Panc1 (cell line): ENCODE data around the gene SULT2B1.

Experiments used
- POLR2AphosphoS5 ChIP-seq: IDR thresholded peaks from 2 replicates; pipeline ENCODE4 v1.6.1; 2012; ENCODE audit warnings: mild to moderate bottlenecking, low read depth, low read length, moderate library complexity
- REST ChIP-seq, 2 experiments: IDR thresholded peaks; 2 replicates each; pipeline ENCODE4 v1.6.1; 2011 to 2012; ENCODE audit warnings: low read depth in 2 of 2, control low read depth in 1 of 2, low read length in 1 of 2, mild to moderate bottlenecking in 1 of 2, moderate library complexity in 1 of 2; ENCODE audit not compliant: insufficient read depth in 1 of 2
- TCF7L2 ChIP-seq: IDR thresholded peaks from 2 replicates; pipeline ENCODE4 v1.6.1; 2011; ENCODE audit warnings: mild to moderate bottlenecking, low read depth, low read length, inconsistent platforms
- TF ChIP-seq, protein P1 (sequence below): fragments of 450-650 bp; IDR thresholded peaks from 2 replicates; pipeline ENCODE4 v1.5.1; 2017; ENCODE audit warnings: mild to moderate bottlenecking

- TF ChIP-seq, protein P1, sequence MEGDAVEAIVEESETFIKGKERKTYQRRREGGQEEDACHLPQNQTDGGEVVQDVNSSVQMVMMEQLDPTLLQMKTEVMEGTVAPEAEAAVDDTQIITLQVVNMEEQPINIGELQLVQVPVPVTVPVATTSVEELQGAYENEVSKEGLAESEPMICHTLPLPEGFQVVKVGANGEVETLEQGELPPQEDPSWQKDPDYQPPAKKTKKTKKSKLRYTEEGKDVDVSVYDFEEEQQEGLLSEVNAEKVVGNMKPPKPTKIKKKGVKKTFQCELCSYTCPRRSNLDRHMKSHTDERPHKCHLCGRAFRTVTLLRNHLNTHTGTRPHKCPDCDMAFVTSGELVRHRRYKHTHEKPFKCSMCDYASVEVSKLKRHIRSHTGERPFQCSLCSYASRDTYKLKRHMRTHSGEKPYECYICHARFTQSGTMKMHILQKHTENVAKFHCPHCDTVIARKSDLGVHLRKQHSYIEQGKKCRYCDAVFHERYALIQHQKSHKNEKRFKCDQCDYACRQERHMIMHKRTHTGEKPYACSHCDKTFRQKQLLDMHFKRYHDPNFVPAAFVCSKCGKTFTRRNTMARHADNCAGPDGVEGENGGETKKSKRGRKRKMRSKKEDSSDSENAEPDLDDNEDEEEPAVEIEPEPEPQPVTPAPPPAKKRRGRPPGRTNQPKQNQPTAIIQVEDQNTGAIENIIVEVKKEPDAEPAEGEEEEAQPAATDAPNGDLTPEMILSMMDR, result no peak
- TF ChIP-seq REST (IDR thresholded peaks at IDR 0.05; ENCODE audit: insufficient read depth in 1 of 2, low read depth in 2 of 2, low read length in 1 of 2) (no peak), TCF7L2 (no peak), POLR2AphosphoS5 (no peak)
These were observed 43.1 kb upstream of the SULT2B1 start for GRCh38 chr19:48508729-48509411.
